Large intestine (tissue), 3 donors: ENCODE data around the gene CLDND1. TPM values are rescaled to one million over a fixed set of nuclear protein-coding genes. Genes with fewer than 3 reads are reported as not detected.
A peak's percentile ranks its signal among the peaks of the same experiment; 100 is the strongest.

Experiments
- DNase-seq, 2 donors: peaks; one replicate each; pipeline versions ENCODE4 v3.0.0 to v3.0.0-alpha.2; 2013
- H3K27ac ChIP-seq: one replicate; pipeline ENCODE4 v1.5.1; 2013; ENCODE audit warnings: low read length
- H3K27me3 ChIP-seq: 2 replicates; pipeline ENCODE4 v1.6.1; 2013; ENCODE audit warnings: low read length; ENCODE audit not compliant: control insufficient read depth, insufficient read depth
- H3K36me3 ChIP-seq: 2 replicates; pipeline ENCODE4 v1.6.1; 2013; ENCODE audit warnings: low read length; ENCODE audit not compliant: control insufficient read depth, insufficient read depth
- H3K4me1 ChIP-seq: one replicate; pipeline ENCODE4 v1.6.1; 2013; ENCODE audit warnings: low read length; ENCODE audit not compliant: control insufficient read depth, insufficient read depth
- H3K4me3 ChIP-seq: one replicate; pipeline ENCODE4 v1.5.1; 2013; ENCODE audit warnings: low read length
- H3K9me3 ChIP-seq: one replicate; pipeline ENCODE4 v1.6.1; 2013; ENCODE audit warnings: mild to moderate bottlenecking, low read depth, low read length, moderate library complexity; ENCODE audit not compliant: control insufficient read depth
- WGBS: methylation state at CpG from one replicate; pipeline ENCODE4 v1.1.5; 2013; ENCODE audit warnings: low lambda C conversion rate; ENCODE audit not compliant: insufficient coverage; 5-methylcytosine and 5-hydroxymethylcytosine counted together
- polyA plus RNA-seq: library from polyadenylated mRNA; unstranded; fragments of 120-200 nt; gene quantifications from one replicate; pipeline ENCODE4 v1.2.1, GENCODE V29; 2013

The CLDND1 gene
- polyA plus RNA-seq, 1 donor: 111 TPM

DNA sequence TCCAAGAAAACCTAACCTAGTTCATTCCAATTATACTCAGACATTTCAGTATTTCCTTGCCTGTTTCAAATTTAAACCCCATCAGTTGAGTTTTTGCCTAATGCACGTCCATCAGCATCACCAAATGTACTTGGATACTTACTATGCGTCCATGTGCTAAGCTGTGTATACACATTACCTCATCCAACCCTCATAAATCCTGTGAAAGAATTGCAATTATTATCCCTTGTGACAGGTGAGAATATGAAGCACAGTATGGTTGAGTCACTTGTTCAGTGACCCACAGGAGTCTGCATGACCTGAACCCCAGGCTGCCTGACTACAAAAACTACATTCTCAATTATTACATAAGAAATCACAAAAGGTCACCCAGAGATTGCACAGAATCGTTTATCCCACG lies 22.7 kb downstream of the CLDND1 start:
- Histone ChIP-seq H3K4me1 (no peaks in the 10 kb centered on the region), H3K36me3 (no peaks in the 10 kb centered on the region), H3K27me3 (no peaks in the 10 kb centered on the region), H3K27ac (no peak overlapping the region), H3K9me3 (no peaks in the 10 kb centered on the region), H3K4me3 (no peak overlapping the region)
- 100% methylated on average over 2 of the region's 4 CpGs for WGBS
- DNase-seq: no peak

GRCh38 chr3:98497381-98497780 lies 25.3 kb downstream of the CLDND1 start, which contains the start of gene OR5K2:
TSS of gene OR5K2 (plus strand) at chr3:98497681. CDS start at chr3:98497681, 0 bp downstream.
- DNase-seq: no peak
- Histone ChIP-seq H3K36me3 (no peaks in the 10 kb centered on the region), H3K4me3 (no peak within 1 kb of the TSS), H3K4me1 (no peaks in the 10 kb centered on the region), H3K27me3 (no peaks in the 10 kb centered on the region), H3K27ac (no peak within 1 kb of the TSS), H3K9me3 (no peaks in the 10 kb centered on the region)
- no CpG with 5 or more reads among the region's 2 CpGs for WGBS

GRCh38 chr3:98483626-98484025 lies 39.1 kb downstream of the CLDND1 start:
- DNase-seq: no peak
- no CpG with 5 or more reads among the region's 3 CpGs for WGBS
- Histone ChIP-seq H3K9me3 (no peaks in the 10 kb centered on the region), H3K27ac (no peak overlapping the region), H3K27me3 (no peaks in the 10 kb centered on the region), H3K4me3 (no peak overlapping the region), H3K36me3 (no peaks in the 10 kb centered on the region), H3K4me1 (no peaks in the 10 kb centered on the region)

- no CpG with 5 or more reads among the region's 3 CpGs for WGBS
- peak; percentile 16 to 37 for DNase-seq
These were observed 39.8 kb downstream of the CLDND1 start for GRCh38 chr3:98482717-98483482.

More at GRCh38 chr3:98482717-98483482, 39.8 kb downstream of the CLDND1 start:
- Histone ChIP-seq H3K36me3 (no peaks in the 10 kb centered on the region), H3K9me3 (no peaks in the 10 kb centered on the region), H3K27me3 (no peaks in the 10 kb centered on the region), H3K4me1 (no peaks in the 10 kb centered on the region), H3K4me3 (no peak overlapping the region), H3K27ac (no peak overlapping the region)

Other genes with a start within 250 kb of the CLDND1 start
- gene OR5H2, start 240.4 kb downstream of the CLDND1 start, polyA plus RNA-seq: not detected
- not detected for gene OR5K4, start 169.0 kb downstream of the CLDND1 start, polyA plus RNA-seq
- gene OR5K3, start 132.2 kb downstream of the CLDND1 start, polyA plus RNA-seq: not detected
- 0.03 TPM for gene OR5K1, start 59.7 kb downstream of the CLDND1 start, polyA plus RNA-seq
- gene OR5K2, start 25.2 kb downstream of the CLDND1 start, polyA plus RNA-seq: 0.40 TPM
- 0.24 TPM for gene GPR15, start 9.1 kb upstream of the CLDND1 start, polyA plus RNA-seq
- gene CPOX, start 70.7 kb upstream of the CLDND1 start, polyA plus RNA-seq: 31.7 TPM
- 7.7 TPM for gene ST3GAL6, start 240.4 kb upstream of the CLDND1 start, polyA plus RNA-seq